Head of caudate nucleus (tissue), 42 donors: ENCODE measurements around the gene MCMBP.
"Not testable (repeated sequence)": the region's sequence is repeated elsewhere in the genome, so short reads cannot be mapped to it uniquely, and the experiment has no call there.

Experiments used
- DNase-seq, 42 donors: peaks; one replicate each; pipeline versions ENCODE4 v3.0.0 to v3.0.0-alpha.2; 2020 to 2021; ENCODE audit warnings: mixed read lengths in 7 of 42
- intact Hi-C: fragments of 100-400 bp; cut with DNase I; formaldehyde crosslinking; loops from one replicate; pipeline ENCODE4 v1.15.0; 2022

The MCMBP gene

DNA sequence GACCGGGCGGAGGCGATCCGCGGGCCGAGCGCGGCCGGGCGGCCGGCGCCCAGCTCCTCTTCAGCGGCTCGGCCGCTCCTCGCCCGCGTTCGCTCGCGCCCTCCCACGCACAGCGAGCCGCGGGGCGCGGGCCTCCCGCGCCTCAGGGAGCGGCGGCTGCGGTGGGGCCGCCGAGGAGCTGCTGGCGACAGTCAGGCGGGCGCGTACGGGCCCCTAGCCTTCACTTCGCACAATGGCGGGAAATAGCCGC is at the start of gene MCMBP:
MCMBP (minus strand) TSS at position 234 of the 250 bp plus-strand sequence. CDS start 259 bp downstream, outside the sequence.
- DNase-seq: no peak
- intact Hi-C loops: no loop called here

- no peak for DNase-seq
- intact Hi-C loops: no loop called here
Measured at GRCh38 chr10:119919826-119920225, 47.2 kb upstream of the MCMBP start.

DNA sequence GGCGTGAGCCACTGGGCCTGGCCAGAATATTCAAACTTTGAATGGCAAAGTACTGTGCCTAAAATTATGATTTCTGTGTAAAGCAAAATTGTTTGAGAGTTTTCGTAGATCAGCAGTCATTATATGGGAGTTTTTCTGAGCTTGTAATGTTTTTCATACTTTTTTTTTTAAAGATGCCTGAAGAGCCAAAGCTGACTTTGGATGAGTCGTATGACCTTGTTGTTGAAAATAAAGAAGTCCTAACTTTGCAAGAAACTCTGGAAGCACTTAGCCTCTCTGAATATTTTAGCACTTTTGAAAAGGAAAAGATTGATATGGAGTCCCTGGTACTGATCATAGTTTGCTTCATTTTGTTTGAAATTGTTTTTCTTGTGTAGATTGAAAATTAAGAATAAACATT is 46.6 kb upstream of the MCMBP start:
- intact Hi-C loops: no loop called here
- no peak for DNase-seq

DNA sequence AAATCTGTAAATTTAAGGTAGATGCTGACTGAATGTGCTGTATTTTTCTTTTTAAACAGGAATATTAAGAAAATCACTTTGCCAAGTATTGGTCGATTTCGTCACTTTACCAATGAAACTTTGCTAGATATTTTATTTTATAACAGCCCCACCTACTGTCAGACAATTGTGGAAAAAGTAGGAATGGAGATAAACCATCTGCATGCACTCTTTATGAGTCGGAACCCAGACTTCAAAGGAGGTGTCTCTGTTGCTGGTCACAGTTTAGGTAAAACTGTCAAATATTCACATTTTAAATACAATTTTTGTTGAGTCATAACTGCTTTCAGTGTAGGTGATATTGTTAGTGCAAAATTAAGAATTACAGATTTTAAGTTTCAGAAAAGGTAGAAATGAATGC is 45.1 kb upstream of the MCMBP start:
- DNase-seq: no peak
- intact Hi-C loops: no loop called here

DNA sequence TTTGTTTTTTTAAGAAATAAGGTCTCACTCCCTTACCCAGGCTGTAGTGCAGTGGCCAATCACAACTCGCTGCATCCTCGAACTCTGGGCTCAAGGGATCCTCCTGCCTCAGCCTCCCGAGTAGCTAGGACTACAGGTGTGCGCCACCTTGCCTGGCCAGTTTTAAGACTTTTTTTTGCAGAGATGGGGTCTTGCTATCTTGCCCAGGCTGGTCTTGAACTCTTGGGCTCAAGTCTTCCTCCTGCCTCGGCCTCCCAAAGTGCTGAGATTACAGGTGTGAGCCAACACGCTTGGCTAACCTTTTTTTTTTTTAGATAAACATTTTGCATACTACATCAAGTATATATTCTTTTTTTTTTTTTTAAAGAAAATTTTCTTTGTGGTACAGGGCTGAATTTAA is 38.0 kb upstream of the MCMBP start:
- intact Hi-C loops: no loop called here
- no peak for DNase-seq

DNA sequence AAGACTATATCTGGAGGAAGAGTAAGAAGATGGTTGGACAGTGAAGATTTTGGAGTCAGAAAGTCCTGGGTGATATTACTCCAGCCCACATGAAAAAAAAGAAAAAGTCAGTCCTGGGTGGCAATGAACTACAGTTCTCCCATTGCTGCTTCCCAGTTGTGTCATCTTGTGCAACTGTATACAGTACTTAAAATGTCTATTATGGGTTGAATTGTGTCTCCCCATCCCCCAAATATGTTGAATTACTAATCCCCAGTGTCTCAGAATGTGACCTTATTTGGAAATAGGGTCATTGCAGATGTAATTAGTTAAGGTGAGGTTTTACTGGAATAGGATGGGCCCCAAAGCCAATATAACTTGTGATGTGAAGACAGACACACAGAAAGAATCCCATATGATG is 35.5 kb upstream of the MCMBP start:
- intact Hi-C loops: no loop called here
- DNase-seq: no peak

GRCh38 chr10:119907695-119908094 is 35.1 kb upstream of the MCMBP start:
- intact Hi-C loops, DNase-seq: not testable (repeated sequence)

GRCh38 chr10:119903946-119904666 is 31.5 kb upstream of the MCMBP start:
- DNase-seq: no peak
- intact Hi-C loops: no loop called here

GRCh38 chr10:119898577-119898976 is 25.9 kb upstream of the MCMBP start:
- no peak for DNase-seq
- intact Hi-C loops: no loop called here

DNA sequence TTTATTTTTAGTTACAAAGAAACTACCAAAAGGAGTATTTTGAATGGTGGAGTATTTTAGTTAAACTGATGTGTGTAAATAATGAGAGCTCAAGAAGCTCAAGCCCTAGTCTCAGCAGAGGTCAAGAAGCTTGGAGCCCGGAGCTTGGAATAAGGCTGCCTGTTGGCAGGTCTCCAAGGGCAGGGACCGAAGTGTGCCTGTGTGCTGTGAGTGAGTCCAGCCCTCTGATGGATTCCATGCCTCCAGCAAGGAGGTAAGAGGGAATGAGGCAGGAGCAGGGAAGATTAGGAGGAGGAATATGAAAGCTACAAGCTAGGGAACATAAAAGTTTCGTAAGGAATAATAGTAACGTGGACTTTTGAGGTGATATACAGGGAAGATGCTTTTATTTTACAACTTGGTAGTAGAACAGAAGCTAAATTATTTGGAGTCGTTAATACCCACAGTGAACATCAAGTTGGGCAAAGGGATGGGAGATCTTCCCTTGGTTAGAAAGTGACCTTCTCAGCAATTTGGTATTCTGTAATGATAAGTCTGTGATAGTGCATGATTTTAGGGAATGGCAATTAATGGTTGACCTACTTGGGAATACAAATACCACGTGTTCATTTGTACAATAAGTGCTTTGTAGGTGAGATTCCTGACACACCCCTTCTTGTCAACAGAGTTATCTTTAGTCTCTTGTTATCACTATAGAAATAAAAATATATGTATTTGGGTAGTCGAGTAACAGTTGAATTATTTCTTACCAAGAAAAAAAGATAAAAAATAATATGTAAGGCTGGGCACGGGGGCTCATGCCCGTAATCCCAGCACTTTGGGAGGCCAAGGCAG is 24.5 kb upstream of the MCMBP start:
- intact Hi-C loops: no loop called here

GRCh38 chr10:119896061-119896655 is 23.5 kb upstream of the MCMBP start:
- DNase-seq: no peak
- intact Hi-C loops: no loop called here

More for the DNA sequence above, 24.5 kb upstream of the MCMBP start:
- peak in 24 of 42 donors; percentile 1 to 72 (median 26) for DNase-seq

GRCh38 chr10:119893845-119894427 is 21.3 kb upstream of the MCMBP start:
- intact Hi-C loops: no loop called here

GRCh38 chr10:119893074-119893473 is 20.4 kb upstream of the MCMBP start:
- DNase-seq: peak in 1 of 42 donors; percentile 5
- intact Hi-C loops: no loop called here

More at GRCh38 chr10:119893845-119894427, 21.3 kb upstream of the MCMBP start:
- DNase-seq: no peak

DNA sequence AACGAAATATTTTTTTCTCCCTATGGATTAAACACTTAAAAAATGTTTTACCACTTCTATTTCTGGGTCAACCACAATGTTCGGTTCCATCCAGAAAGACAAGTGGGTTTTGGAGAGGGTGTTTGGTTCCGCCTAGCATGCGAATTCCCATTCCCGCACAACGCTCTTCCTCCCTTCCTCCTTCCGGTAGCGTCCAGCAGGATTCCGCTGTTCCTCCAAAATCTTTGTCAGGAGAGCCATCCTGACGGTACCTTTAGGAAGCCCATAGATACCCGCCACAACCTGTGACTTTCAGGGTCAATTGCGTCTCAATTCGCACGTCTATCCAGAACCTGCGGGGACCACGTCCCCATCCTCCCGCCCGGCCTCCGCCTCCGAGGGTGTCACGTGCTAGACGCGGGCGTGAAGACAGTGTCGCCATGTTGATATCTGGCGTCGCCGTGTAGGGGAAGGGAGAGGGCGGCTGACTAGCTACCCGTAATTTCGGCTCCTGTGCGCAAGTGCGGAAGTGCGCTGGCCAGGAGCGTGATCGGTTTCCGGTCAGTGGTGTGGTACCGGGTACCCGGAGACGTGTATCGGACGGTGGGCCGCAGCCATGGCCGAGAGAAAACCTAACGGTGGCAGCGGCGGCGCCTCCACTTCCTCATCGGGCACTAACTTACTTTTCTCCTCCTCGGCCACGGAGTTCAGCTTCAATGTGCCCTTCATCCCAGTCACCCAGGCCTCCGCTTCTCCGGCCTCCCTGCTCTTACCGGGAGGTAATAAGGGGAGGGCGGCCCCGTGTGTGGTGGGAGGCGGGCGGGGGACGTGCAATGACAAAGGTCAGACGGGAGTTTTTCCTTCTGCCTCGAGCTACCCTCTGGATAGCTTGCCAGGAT is 19.8 kb upstream of the MCMBP start, which contains the start of gene SEC23IP:
SEC23IP (plus strand) TSS at position 543 of the 878 bp plus-strand sequence; CDS start at position 596, 53 bp downstream.
- DNase-seq: peak; percentile 96 to 100 (median 99)
- intact Hi-C loops: loop anchor here (1.0 kb wide), 1 partner anchor 19 kb away; no protein-coding TSS in a partner anchor

DNA sequence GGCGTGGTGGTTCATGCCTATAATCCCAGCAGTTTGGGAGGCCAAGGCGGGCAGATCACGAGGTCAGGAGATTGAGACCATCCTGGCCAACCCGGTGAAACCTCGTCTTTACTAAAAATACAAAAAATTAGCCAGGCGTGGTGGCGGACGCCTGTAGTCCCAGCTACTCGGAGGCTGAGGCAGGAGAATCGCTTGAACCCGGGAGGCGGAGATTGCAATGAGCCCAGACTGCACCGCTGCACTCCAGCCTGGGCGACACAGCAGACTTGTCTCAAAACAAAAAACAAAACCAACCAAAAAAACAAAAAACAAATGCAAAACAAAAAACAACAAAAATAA is 19.2 kb upstream of the MCMBP start:
- intact Hi-C loops: loop anchor here (1.0 kb wide), 1 partner anchor 19 kb away; no protein-coding TSS in a partner anchor
- peak in 5 of 42 donors; percentile 5 to 18 (median 11) for DNase-seq

DNA sequence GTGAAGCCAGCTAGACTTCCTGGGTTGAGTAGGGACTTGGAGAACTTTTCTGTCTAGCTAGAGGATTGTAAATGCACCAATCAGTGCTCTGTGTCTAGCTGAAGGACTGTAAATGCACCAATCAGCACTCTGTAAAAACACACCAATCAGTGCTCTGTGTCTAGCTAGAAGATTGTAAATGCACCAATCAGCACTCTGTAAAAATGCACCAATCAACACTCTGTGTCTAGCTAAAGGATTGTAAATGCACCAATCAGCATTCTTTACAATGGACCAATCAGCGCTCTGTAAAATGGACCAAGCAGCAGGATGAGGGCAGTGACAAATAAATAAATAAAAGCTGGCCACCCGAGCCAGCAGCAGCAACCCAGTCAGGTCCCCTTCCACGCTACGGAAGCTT is 17.7 kb upstream of the MCMBP start:
- intact Hi-C loops, DNase-seq: not testable (repeated sequence)

- DNase-seq: peak in 1 of 42 donors; percentile 4
Measured at GRCh38 chr10:119889201-119889600, 16.6 kb upstream of the MCMBP start.

GRCh38 chr10:119888715-119889114 is 16.1 kb upstream of the MCMBP start:
- intact Hi-C loops, DNase-seq: not testable (repeated sequence)

More at GRCh38 chr10:119889201-119889600, 16.6 kb upstream of the MCMBP start:
- intact Hi-C loops: not testable (repeated sequence)

DNA sequence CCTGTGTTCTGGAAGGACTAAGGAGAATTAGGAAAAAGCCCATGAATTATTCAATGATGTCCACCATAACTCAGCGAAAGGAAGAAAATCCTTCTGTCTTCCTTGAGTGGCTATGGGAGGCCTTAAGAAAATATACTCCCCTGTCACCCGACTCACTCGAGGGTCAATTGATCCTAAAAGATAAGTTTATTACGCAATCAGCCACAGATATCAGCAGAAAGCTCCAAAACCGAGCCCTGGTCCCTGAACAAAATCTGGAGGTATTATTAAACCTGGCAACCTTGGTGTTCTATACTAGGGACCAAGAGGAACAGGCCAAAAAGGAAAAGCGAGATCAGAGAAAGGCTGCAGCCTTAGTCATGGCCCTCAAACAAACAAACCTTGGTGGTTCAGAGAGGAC is 13.4 kb upstream of the MCMBP start:
- DNase-seq: peak in 1 of 42 donors; percentile 3
- intact Hi-C loops: not testable (repeated sequence)
